ENCODE measurements around the gene DGUOK. TPM values are rescaled to one million over a fixed set of nuclear protein-coding genes. Genes with fewer than 3 reads are reported as not detected.

The DGUOK gene
- total RNA-seq, 1 experiment from 2014 or later = 70.7 TPM

- Histone ChIP-seq H3K9me3 (no peaks in the 10 kb centered on the region), H3K27me3 (replicated peaks; ENCODE audit: control insufficient read depth, insufficient read depth, low read length) (no peaks in the 10 kb centered on the region), H3K4me3 (ENCODE audit: low read depth, low read length) (no peak overlapping the region), H3K36me3 (ENCODE audit: control insufficient read depth, insufficient read depth, low read length) (no peaks in the 10 kb centered on the region; the same call in 1 of the 2 replicates), H3K4me1 (peaks cover 7% of the 10 kb centered on the region; the same call in 1 of the 2 replicates)
- H3K4me3 Mint-ChIP-seq (ENCODE audit: unreplicated experiment) = no peak overlapping the region
- no peaks in the 10 kb centered on the region for H3K9me3 Mint-ChIP-seq (ENCODE audit: unreplicated experiment)
- BruUV-seq (replicated peaks) = no TSS peak
- H3K36me3 Mint-ChIP-seq (ENCODE audit: insufficient read depth, unreplicated experiment) = peaks cover 67% of the 10 kb centered on the region
- H3K27ac Mint-ChIP-seq (ENCODE audit: unreplicated experiment) = no peak overlapping the region
- TF ChIP-seq CTCF (IDR thresholded peaks at IDR 0.05; ENCODE audit: insufficient read depth in 1 of 2, low read depth in 1 of 2, low read length in 1 of 2, severe bottlenecking in 1 of 2, unreplicated experiment in 1 of 2) = peak in 1 of 2 experiments; percentile 8
- ChIA-PET CTCF (no interaction called here), POLR2A (no interaction called here)
- H3K27me3 Mint-ChIP-seq (ENCODE audit: insufficient read depth, unreplicated experiment) = no peaks in the 10 kb centered on the region
- peak in 1 of 2 experiments; percentile 18 for DNase-seq
- intact Hi-C loops (cut with micrococcal nuclease; ENCODE audit: unreplicated experiment) = loop anchor here (2.0 kb wide), 1 partner anchor 24 kb away; no protein-coding TSS in a partner anchor
- peaks cover 5% of the 10 kb centered on the region for H3K4me1 Mint-ChIP-seq (ENCODE audit: low read depth, unreplicated experiment)
These were observed 29.7 kb downstream of the DGUOK start for GRCh38 chr2:73956218-73956865.

- Mint-ChIP-seq H3K27ac (ENCODE audit: unreplicated experiment) (no peak overlapping the region), H3K4me3 (ENCODE audit: unreplicated experiment) (no peak overlapping the region), H3K27me3 (ENCODE audit: insufficient read depth, unreplicated experiment) (no peaks in the 10 kb centered on the region), H3K4me1 (ENCODE audit: low read depth, unreplicated experiment) (no peaks in the 10 kb centered on the region), H3K9me3 (ENCODE audit: unreplicated experiment) (peaks cover 10% of the 10 kb centered on the region), H3K36me3 (ENCODE audit: insufficient read depth, unreplicated experiment) (peaks cover 35% of the 10 kb centered on the region)
- TF ChIP-seq CTCF (IDR thresholded peaks at IDR 0.05; ENCODE audit: insufficient read depth in 1 of 2, low read depth in 1 of 2, low read length in 1 of 2, severe bottlenecking in 1 of 2, unreplicated experiment in 1 of 2) = no peak
- no peak overlapping the region for H3K4me3 ChIP-seq (ENCODE audit: low read depth, low read length)
- ChIA-PET CTCF (no interaction called here), POLR2A (interaction anchor here (0.7 kb wide), 1 partner anchor 128 kb away, joined by 4 read pairs; no protein-coding TSS in a partner anchor)
- no peaks in the 10 kb centered on the region for H3K27me3 ChIP-seq (replicated peaks; ENCODE audit: control insufficient read depth, insufficient read depth, low read length)
- BruUV-seq (replicated peaks) = no TSS peak
- no peaks in the 10 kb centered on the region; the same call in 1 of the 2 replicates for H3K36me3 ChIP-seq (ENCODE audit: control insufficient read depth, insufficient read depth, low read length)
- H3K4me1 ChIP-seq = peaks cover 12% of the 10 kb centered on the region
- no peak for DNase-seq
- intact Hi-C loops (cut with micrococcal nuclease; ENCODE audit: unreplicated experiment) = no loop called here
- H3K9me3 ChIP-seq = 0 out of 2 replicates have a peak, but pooled peaks cover 4% of the 10 kb centered on the region
These were observed 34.6 kb downstream of the DGUOK start for GRCh38 chr2:73961274-73961673.

GRCh38 chr2:73961823-73962615, 35.3 kb downstream of the DGUOK start:
- H3K4me3 ChIP-seq (ENCODE audit: low read depth, low read length) = no peak overlapping the region
- H3K36me3 Mint-ChIP-seq (ENCODE audit: insufficient read depth, unreplicated experiment) = peaks cover 27% of the 10 kb centered on the region
- no peak for DNase-seq
- H3K9me3 Mint-ChIP-seq (ENCODE audit: unreplicated experiment) = peaks cover 10% of the 10 kb centered on the region
- intact Hi-C loops (cut with micrococcal nuclease; ENCODE audit: unreplicated experiment) = no loop called here
- no peaks in the 10 kb centered on the region for H3K27me3 Mint-ChIP-seq (ENCODE audit: insufficient read depth, unreplicated experiment)
- ChIA-PET POLR2A (interaction anchor here (0.7 kb wide), 1 partner anchor 127 kb away, joined by 4 read pairs; no protein-coding TSS in a partner anchor), CTCF (no interaction called here)
- H3K4me3 Mint-ChIP-seq (ENCODE audit: unreplicated experiment) = no peak overlapping the region
- TF ChIP-seq CTCF (IDR thresholded peaks at IDR 0.05; ENCODE audit: insufficient read depth in 1 of 2, low read depth in 1 of 2, low read length in 1 of 2, severe bottlenecking in 1 of 2, unreplicated experiment in 1 of 2) = no peak
- no peaks in the 10 kb centered on the region; the same call in 1 of the 2 replicates for H3K36me3 ChIP-seq (ENCODE audit: control insufficient read depth, insufficient read depth, low read length)
- no peaks in the 10 kb centered on the region for H3K4me1 Mint-ChIP-seq (ENCODE audit: low read depth, unreplicated experiment)
- no peak overlapping the region for H3K27ac Mint-ChIP-seq (ENCODE audit: unreplicated experiment)
- TSS peak; percentile 11 for BruUV-seq (replicated peaks)
- 0 out of 2 replicates have a peak, but pooled peaks cover 4% of the 10 kb centered on the region for H3K9me3 ChIP-seq
- H3K27me3 ChIP-seq (replicated peaks; ENCODE audit: control insufficient read depth, insufficient read depth, low read length) = no peaks in the 10 kb centered on the region
- peaks cover 12% of the 10 kb centered on the region for H3K4me1 ChIP-seq
